CD4-positive, alpha-beta T cell treated with Interleukin-21 for 1 hour (primary cell): Measurements from ENCODE around the gene OR13A1.
A peak's percentile ranks its signal among the peaks of the same experiment; 100 is the strongest.
"Not testable (repeated sequence)": the region's sequence is repeated elsewhere in the genome, so short reads cannot be mapped to it uniquely, and the experiment has no call there.

Experiments
- DNase-seq: peaks from one replicate; pipeline ENCODE4 v3.0.0-alpha.2; 2020

Gene OR13A1, protein sequence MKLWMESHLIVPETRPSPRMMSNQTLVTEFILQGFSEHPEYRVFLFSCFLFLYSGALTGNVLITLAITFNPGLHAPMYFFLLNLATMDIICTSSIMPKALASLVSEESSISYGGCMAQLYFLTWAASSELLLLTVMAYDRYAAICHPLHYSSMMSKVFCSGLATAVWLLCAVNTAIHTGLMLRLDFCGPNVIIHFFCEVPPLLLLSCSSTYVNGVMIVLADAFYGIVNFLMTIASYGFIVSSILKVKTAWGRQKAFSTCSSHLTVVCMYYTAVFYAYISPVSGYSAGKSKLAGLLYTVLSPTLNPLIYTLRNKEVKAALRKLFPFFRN

GRCh38 chr10:45315508-45315907 lies at the start of gene OR13A1:
Gene OR13A1 (minus strand): TSS chr10:45315608. CDS start chr10:45304422, 11,186 bp downstream.
- DNase-seq, result no peak

DNA sequence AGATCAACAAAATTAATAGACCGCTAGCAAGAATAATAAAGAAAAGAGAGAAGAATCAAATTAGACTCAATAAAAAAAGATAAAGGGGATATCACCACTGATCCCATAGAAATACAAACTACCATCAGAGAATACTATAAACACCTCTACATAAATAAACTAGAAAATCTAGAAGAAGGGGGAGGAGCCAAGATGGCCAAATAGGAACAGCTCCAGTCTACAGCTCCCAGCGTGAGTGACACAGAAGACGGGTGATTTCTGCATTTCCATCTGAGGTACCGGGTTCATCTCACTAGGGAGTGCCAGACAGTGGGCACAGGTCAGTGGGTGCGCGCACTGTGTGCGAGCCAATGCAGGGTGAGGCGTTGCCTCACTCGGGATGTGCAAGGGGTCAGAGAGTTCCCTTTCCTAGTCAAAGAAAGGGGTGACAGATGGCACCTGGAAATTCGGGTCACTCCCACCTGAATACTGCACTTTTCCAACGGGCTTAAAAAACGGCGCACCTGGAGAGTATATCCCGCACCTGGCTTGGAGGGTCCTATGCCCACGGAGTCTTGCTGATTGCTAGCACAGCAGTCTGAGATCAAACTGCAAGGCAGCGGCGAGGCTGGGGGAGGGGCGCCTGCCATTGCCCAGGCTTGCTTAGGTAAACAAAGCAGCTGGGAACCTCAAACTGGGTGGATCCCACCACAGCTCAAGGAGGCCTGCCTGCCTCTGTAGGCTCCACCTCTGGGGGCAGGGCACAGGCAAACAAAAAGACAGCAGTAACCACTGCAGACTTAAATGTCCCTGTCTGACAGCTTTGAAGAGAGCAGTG lies 46.8 kb upstream of the OR13A1 start:
- peak; percentile 38 for DNase-seq

- not testable (repeated sequence) for DNase-seq
Observed at GRCh38 chr10:45358961-45359360, 43.6 kb upstream of the OR13A1 start.

GRCh38 chr10:45355494-45355893 lies 40.1 kb upstream of the OR13A1 start:
- no peak for DNase-seq

DNA sequence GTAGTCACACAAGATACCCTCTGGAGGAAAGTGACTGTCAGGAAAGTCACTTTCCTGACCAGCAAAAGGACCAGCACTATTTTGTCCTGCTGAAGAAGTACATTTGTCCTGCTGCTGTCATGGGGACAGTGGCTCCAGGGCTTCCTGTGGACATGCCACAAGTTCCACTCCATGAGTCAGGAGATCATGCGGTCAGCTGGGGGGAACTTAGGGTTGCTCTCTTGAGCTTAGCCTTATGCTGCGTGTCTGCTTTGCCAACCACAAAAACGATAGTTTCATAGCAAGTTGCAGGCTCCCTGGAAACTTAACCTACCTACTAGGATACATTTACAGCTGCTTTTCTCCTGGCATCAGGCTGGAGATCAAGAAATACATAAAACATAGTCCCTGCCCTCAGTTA lies 38.9 kb upstream of the OR13A1 start:
- DNase-seq, result no peak

- no peak for DNase-seq
Observed at GRCh38 chr10:45353186-45353585, 37.8 kb upstream of the OR13A1 start.

DNA sequence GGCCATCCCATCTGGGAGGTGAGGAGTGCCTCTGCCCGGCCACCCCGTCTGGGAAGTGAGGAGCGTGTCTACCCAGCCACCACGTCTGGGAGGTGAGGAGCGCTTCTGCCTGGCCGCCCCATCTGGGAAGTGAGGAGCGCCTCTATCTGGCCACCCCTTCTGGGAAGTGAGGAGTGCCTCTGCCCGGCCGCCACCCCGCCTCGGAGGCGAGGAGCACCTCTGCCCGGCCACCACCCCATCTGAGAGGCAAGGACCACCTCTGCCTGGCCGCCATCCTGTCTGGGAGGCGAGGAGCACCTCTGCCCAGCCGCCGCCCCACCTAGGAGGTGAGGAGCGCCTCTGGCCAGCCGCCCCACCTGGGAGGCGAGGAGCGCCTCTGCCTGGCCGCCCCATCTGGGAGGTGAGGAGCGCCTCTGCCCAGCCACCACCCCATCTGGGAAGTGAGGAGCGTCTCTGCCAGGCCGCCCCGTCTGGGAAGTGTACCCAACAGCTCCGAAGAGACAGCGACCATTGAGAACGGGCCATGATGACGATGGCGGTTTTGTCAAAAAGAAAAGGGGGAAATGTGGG lies 32.9 kb upstream of the OR13A1 start:
- not testable (repeated sequence) for DNase-seq

- not testable (repeated sequence) for DNase-seq
Observed at GRCh38 chr10:45347464-45347863, 32.1 kb upstream of the OR13A1 start.

DNA sequence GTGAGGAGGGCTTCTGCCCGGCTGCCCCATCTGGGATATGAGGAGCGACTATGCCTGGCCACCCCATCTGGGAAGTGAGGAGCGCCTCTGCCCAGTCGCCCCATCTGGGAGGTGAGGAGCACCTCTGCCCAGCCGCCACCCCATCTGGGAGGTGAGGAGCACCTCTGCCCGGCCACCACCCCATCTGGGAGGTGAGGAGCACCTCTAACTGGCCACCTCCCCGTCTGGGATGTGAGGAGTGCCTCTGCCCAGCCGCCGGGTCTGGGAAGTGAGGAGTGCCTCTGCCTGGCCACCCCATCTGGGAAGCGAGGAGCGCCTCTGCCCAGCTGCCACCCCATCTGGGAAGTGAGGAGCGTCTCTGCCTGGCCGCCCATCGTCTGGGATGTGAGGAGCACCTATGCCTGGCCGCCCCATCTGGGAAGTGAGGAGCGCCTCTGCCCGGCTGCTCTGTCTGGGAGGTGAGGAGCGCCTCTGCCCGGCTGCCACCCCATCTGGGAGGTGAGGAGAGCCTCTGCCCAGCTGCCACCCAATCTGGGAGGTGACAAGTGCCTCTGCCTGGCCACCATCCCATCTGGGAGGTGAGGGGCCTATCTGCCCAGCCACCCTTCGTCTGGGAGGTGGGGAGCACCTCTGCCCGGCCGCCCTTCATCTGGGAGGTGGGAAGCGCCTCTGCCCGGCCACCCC lies 31.4 kb upstream of the OR13A1 start:
- not testable (repeated sequence) for DNase-seq

DNA sequence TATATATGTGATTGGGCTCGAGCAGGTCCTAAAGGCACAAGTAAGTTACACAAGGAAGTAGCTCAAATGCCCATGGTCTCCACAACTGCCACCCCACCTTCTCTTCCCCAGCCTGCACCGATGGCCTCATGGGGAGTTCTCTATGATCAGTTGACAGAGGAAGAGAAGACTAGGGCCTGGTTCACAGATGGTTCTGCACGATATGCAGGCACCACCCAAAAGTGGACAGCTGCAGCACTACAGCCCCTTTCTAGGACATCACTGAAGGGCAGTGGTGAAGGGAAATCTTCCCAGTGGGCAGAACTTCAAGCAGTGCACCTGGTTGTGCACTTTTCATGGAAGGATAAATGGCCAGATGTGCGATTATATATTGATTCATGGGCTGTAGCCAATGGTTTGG lies 25.0 kb upstream of the OR13A1 start:
- not testable (repeated sequence) for DNase-seq

DNA sequence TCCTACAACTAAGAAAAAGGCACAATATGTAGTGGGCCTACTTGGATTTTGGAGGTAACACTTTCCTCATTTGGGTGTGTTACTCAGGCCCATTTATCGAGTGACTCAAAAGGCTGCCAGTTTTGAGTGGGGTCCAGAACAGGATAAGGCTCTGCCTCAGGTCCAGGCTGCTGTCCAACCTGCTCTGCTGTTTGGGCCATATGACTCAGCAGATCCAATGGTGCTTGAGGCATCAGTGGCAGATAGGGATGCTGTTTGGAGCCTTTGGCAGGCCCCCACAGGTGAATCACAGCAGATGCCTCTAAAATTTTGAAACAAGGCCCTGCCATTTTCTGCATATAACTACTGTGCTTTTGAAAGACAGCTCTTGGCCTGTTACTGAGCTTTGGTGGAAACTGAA lies 24.5 kb upstream of the OR13A1 start:
- DNase-seq, result no peak

DNA sequence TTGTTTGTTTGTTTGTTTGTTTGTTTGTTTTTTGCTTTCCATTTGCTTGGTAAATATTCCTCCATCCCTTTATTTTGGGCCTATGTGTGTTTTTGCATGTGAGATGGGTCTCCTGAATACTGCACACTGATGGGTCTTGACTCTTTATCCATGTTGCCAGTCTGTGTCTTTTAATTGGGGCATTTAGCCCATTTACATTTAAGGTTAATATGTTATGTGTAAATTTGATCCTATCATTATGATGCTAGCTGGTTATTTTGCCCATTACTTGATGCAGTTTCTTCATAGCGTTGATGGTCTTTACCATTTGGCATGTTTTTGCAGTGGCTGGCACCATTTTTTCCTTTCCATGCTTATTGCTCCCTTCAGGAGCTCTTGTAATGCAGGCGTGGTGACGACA lies 16.4 kb upstream of the OR13A1 start:
- DNase-seq, result not testable (repeated sequence)

DNA sequence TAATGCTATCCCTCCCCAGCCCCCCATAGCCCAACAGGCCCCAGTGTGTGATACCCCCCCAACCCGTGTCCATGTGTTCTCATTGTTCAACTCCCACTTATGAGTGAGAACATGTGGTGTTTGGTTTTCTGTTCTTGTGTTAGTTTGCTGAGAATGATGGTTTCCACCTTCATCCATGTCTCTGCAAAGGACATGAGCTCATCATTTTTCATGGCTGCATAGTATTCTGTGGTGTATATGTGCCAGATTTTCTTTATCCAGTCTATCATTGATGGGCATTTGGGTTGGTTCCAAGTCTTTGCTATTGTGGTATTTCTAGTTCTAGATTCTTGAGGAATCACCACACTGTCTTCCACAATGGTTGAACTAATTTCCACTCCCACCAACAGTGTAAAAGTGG lies 11.5 kb upstream of the OR13A1 start:
- DNase-seq, result not testable (repeated sequence)

- DNase-seq, result no peak
Observed at GRCh38 chr10:45325116-45325515, 9.7 kb upstream of the OR13A1 start.

DNA sequence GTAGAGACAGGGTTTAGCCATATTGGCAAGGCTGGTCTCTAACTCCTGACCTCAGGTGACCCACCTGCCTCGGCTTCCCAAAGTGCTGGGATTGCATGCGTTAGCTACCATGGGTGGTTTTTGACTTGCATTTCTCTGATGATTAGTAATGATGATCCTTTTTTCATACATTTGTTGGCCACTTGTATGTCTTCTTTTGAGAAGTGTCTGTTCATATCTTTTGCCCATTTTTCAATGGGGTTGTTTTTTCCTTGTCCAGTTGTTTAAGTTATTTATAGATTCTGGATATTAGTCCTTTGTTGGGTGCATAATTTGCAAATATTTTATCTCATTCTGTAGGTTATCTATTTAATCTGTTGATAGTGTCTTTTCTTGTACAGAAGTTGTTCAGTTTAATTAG lies 4.3 kb upstream of the OR13A1 start:
- DNase-seq, result no peak

- no peak for DNase-seq
Observed at GRCh38 chr10:45313264-45313873, 2.0 kb downstream of the OR13A1 start.

DNA sequence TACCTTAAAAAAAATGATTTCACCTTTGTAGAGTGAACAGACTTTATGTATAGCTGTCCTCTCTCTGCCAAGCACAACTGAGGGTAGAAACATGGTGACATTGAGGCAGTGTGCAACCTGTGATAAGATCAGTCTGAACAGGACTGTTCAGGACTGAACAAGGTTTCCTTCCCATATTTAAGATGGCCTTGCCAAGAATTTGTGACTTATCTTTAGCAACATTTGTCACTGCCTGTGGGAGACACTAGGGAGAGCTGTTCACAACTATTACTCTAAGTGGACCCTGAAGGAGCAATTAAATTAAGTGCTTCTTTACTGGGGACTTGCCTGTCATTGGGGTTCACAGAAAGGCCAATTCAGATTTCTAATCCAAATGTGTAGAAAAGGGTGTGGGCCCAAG lies 6.7 kb downstream of the OR13A1 start:
- peak; percentile 5 for DNase-seq

- DNase-seq, result no peak
Observed at GRCh38 chr10:45302573-45302972, 12.8 kb downstream of the OR13A1 start.

- DNase-seq, result not testable (repeated sequence)
Observed at GRCh38 chr10:45298341-45298955, 17.0 kb downstream of the OR13A1 start.

DNA sequence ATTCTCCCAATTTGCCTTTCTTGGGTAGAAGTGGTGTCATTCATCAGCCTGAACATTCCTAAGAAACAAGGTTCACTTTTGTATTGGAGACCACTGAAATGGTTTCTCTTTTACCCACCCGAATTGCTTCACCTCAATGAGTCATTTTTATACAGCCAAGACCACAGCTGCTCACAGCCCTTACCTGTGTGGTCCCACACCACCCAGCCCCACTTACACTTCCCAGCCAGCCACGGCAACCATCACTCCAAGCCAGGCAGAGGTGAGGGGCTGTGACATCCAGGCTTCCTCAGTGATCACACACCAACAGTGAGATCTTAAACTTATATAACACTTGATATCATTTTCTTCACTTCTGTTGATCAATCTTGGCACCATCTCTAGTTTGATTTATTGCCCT lies 20.7 kb downstream of the OR13A1 start:
- no peak for DNase-seq

DNA sequence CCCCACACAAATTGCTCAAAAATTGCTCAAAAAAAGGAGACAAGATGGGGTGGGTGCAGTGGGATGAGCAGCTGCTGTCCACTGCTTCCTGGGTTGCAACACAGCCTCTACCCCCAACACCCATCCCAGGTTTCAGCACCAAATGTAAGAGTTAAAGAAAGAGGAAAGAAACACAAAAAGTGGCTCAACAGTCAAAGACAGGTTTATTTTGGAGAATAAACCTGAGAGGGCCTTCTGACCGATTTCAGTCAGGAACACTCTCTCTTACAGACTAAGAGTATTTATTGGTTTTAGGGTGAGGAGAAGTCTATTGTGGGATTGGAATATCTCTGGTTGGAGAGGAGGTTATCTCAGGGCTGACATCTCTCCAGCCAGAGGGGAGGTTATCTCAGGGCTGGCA lies 28.4 kb downstream of the OR13A1 start:
- no peak for DNase-seq

DNA sequence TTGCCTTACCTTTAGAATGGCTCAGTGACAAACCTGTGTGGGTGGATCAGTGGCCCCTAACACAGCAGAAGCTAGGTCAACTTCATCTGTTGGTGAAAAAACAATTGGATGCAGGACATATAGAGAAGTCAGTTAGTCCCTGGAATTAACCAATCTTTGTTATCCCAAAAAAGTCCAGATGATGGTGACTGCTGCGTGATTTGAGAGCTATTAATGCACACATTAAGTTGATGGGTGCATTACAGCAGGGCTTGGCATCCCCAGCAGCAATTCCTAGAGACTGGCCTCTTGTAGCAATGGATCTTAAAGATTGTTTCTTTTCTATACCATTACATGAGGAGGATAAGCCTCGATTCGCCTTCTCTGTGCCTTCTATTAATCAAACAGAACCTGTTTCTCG lies 33.3 kb downstream of the OR13A1 start:
- DNase-seq, result no peak
